Head of caudate nucleus (tissue), 42 donors: Measurements from ENCODE around the gene FOXP4.

Source experiments
- DNase-seq, 42 donors: peaks; one replicate each; pipeline versions ENCODE4 v3.0.0 to v3.0.0-alpha.2; 2020 to 2021; ENCODE audit warnings: mixed read lengths in 7 of 42
- intact Hi-C: fragments of 100-400 bp; cut with DNase I; formaldehyde crosslinking; loops from one replicate; pipeline ENCODE4 v1.15.0; 2022

Gene FOXP4

GRCh38 chr6:41519745-41520699 is 26.2 kb upstream of the FOXP4 start:
- DNase-seq: no peak
- intact Hi-C loops: no loop called here

DNA sequence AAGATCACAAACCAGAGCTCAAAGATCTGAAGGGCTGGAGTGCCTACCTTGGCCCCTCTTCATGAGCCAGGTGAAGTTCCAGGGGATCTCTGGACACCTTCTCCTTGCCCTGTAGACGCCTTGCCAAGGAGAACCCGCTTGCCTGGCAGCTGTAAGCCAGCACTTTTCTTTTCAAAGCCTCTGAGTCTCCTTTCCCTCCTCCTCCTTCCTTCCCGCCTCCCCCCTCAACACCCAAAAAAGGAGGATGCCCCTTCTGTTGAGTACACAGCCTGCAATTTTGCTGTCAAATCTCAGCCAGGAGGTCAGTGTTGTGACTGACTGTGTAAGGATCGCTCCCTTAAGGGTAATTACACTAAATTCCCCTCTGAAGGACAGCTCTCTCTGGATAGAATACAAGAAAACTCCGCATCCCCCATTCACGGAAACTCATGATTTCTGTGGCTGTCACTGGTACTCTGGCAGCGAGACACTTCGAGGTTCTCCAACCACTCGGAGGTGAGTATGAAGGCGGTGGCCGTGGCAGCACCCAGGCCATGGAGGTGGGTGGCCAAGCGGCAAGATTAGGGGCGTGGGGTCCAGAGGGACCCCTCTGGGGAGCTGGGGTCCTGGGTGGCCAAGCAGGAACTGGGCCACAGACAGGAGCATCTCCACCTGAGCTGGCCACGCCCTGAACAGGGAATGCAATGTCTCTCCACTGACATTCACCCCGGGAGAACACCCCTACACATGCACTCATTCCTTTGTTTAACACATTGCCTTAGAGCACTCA is 23.2 kb upstream of the FOXP4 start:
- no peak for DNase-seq
- intact Hi-C loops: no loop called here

GRCh38 chr6:41523915-41524633 is 22.1 kb upstream of the FOXP4 start:
- intact Hi-C loops: no loop called here
- no peak for DNase-seq

DNA sequence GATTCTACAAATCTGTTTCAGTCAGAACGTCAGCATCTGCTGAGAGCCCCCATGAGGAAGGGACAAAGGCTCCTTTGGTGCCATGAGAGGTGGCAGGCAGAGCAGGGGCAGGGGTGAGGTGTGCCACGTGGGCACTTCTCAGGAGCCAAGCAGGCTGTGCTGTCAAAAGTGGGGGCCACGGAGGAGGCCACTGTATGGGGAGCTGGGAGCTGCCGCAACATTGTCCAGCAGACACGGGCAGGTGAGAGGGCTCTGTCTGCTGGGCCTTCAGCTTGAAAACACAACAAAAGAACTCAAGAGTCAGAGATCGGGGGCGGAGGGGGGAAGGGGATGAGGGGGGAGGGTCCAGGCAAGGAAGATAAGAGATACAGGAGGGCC is 21.6 kb upstream of the FOXP4 start:
- DNase-seq: no peak
- intact Hi-C loops: no loop called here

GRCh38 chr6:41527721-41528408 is 18.3 kb upstream of the FOXP4 start:
- intact Hi-C loops: no loop called here
- peak in 14 of 42 donors; percentile 3 to 63 (median 32) for DNase-seq

- no peak for DNase-seq
- intact Hi-C loops: no loop called here
These were observed 17.7 kb upstream of the FOXP4 start for GRCh38 chr6:41528409-41528963.

DNA sequence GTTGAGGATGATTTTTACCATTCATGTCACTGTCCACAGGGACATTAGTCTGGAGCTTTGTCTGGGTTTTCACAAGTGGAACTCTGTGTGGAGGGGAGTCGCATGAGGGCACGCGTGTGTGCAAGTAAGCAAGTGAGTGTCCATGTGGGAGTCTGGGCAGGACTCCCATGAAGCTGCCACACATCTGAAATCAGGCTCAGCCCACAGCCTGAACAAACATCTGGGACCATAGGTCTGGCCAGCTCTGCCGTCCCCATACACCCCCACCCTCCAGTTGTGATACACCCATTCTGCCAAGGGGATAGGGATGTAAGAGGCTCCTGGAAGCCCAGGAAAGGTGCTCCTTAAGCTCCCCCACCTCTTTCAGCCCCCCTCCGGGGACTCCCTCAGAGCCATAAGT is 17.1 kb upstream of the FOXP4 start:
- intact Hi-C loops: no loop called here
- no peak for DNase-seq

DNA sequence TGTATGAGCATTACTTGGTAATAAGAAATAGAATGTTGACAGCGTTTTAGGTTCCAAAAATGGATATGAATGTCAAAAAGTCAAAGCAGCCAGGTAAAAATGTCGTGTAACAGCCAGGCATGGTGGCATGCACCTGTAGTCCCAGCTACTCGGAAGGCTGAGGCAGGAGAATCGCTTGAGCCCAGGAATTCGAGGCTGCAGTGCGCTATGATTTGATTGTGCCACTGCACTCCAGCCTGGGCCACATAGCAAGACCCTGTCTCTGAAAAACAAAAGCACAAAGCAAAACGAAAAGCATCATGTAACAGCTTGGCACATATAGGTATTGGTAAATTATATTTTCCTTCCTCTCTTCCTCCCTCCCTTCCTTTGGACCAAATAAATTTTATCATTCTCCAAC is 16.2 kb upstream of the FOXP4 start:
- no peak for DNase-seq
- intact Hi-C loops: no loop called here

- DNase-seq: no peak
- intact Hi-C loops: no loop called here
These were observed 15.7 kb upstream of the FOXP4 start for GRCh38 chr6:41530476-41530875.

DNA sequence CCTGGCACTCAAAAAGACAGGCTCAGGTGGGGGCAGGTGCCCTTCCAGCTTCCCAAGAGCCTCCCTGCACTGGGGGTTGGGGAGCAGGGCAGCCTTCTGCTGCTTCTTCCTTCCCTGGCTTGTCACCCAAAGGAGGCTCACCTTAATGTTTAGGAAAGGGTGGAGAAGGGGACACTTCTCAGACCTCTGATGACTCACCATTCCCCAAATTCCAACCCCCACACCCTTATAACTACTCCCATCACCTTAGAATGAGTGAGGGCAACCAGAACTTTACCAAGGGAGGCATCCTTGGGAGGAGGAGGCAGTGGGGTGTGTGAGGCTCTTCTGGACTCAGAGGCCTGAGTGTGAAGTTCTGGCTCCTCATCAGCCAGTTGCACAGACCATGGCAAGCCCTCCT is 15.2 kb upstream of the FOXP4 start:
- intact Hi-C loops: no loop called here
- DNase-seq: no peak

GRCh38 chr6:41531591-41532582 is 14.3 kb upstream of the FOXP4 start:
- no peak for DNase-seq
- intact Hi-C loops: no loop called here

GRCh38 chr6:41535766-41536165 is 10.4 kb upstream of the FOXP4 start:
- no peak for DNase-seq
- intact Hi-C loops: no loop called here

DNA sequence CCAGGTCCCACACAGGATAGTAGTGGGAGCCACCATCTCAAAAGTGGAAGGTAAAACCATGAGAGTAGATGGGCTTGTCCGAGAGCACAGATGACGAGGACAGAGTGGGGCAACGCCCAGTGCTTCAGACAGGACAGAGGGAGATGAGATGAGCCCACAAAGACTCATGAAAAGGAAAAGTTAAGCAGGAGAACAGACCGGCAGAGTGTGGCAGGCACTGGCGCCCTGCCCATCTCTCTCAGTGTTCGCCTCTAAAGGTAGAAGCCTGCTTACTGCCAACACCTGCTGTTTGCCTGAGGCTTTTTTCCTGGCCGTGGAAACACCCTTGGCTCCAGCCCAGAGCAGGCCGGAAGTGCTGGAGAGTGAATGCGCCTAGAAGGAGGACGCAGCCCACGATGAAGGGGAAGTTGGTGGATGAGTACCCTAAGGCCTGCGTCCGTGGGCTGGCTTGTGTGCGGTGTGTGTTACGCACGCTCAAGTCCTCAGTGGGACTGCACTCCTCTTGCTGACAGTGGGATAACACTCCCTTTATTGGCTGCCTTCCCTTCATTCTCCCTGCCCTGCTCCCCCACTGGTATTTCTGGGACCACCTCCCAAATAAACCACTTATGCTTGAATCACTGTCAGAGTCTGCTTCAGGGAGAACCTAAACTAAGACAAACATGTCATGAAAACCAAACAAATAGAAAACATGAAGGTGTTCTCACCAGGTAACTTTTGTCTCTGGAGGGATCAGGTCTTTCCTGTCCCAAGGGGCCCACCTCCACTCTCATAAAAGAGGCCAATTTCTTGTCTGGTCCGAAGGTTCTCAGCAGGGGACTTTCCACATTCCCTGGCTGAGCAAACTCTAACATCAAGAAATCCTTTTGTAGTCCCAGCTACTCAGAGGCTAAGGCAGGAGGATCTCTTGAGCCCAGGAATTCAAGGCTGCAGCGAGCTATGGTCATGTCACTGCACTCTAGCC is 9.1 kb upstream of the FOXP4 start:
- intact Hi-C loops: no loop called here
- DNase-seq: no peak

DNA sequence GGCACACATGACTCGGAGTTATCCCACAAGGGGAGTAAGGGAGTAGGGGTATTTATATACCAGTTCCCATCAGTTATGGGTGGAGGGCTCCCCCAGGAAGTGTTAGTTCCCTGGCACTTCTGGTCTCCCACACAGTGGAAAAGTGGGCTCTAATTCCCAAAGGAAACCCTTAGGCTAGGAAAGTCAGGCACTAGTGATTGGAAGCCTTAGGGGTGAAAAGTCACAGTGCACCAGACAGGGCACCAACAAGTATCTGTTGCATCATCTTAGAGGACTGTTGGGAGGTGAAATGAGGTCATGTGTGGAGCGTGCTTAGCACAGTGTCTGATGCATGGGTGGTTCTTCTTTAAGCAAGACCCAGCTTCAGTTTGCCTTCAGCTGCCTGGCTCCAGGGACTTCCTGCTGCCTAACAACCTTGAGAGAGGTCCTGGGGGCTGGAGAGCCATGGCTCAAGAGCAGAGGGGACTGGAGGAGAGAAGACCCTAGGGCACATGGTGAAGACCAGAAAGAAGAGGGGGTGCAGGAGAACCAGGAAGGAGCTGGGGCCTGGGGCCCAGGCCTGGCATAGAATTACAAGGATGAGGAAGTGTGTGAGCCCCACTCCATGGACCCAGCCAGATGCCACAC is 7.5 kb upstream of the FOXP4 start:
- intact Hi-C loops: no loop called here
- no peak for DNase-seq

- intact Hi-C loops: no loop called here
- DNase-seq: no peak
These were observed 7.0 kb upstream of the FOXP4 start for GRCh38 chr6:41539204-41539603.

GRCh38 chr6:41541364-41541763 is 4.8 kb upstream of the FOXP4 start:
- no peak for DNase-seq
- intact Hi-C loops: no loop called here
